ENCODE measurements around the gene ARRDC1.
"Not testable (repeated sequence)": the region's sequence is repeated elsewhere in the genome, so short reads cannot be mapped to it uniquely, and the experiment has no call there.

ARRDC1 gene, protein sequence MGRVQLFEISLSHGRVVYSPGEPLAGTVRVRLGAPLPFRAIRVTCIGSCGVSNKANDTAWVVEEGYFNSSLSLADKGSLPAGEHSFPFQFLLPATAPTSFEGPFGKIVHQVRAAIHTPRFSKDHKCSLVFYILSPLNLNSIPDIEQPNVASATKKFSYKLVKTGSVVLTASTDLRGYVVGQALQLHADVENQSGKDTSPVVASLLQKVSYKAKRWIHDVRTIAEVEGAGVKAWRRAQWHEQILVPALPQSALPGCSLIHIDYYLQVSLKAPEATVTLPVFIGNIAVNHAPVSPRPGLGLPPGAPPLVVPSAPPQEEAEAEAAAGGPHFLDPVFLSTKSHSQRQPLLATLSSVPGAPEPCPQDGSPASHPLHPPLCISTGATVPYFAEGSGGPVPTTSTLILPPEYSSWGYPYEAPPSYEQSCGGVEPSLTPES
- 32.8 to 40.5 reads per million in 2 donors for total RNA-seq

DNA sequence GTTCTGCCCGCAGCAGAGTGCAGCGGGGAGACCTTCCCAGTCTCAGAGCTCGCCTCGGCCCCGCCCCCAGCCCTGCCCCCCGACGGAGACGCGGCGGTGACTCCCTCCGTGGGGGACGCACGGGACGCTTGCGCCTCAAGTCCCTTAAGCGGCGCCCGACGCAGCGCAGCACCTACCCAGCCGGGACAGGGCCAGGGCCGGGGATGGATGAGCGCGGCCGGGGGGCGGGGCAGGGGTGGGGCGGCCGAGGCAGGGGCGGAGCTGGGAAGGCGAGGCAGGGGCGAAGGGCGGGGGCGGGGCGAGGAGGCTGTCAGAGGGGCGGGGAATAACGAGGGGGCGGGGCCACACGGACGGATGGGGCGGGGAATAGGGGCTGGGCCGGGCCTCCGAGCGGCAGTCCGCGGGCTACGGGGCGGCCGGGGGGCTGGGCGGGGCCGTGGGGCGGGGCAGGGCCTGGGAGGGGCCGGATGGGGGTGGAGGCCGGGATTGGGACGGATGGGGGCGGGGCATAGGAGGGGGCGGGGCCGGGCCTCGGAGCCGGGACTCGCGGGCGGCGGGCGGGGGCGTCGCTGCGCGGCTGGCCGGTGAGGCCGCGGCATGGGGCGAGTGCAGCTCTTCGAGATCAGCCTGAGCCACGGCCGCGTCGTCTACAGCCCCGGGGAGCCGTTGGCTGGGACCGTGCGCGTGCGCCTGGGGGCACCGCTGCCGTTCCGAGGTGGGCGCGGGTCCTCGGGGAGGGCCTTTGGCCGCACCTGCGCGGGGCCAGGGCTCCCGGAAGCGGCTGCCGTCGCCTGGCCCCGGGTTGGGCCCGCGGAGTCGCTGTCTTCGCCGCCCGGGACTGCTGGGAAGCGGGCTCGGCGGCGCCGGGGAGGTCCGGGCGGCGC is at the start of gene ARRDC1:
ARRDC1 (plus strand) TSS at position 566 of the 884 bp plus-strand sequence; CDS start at position 598, 32 bp downstream.
- peak; percentile 96 for DNase-seq

DNA sequence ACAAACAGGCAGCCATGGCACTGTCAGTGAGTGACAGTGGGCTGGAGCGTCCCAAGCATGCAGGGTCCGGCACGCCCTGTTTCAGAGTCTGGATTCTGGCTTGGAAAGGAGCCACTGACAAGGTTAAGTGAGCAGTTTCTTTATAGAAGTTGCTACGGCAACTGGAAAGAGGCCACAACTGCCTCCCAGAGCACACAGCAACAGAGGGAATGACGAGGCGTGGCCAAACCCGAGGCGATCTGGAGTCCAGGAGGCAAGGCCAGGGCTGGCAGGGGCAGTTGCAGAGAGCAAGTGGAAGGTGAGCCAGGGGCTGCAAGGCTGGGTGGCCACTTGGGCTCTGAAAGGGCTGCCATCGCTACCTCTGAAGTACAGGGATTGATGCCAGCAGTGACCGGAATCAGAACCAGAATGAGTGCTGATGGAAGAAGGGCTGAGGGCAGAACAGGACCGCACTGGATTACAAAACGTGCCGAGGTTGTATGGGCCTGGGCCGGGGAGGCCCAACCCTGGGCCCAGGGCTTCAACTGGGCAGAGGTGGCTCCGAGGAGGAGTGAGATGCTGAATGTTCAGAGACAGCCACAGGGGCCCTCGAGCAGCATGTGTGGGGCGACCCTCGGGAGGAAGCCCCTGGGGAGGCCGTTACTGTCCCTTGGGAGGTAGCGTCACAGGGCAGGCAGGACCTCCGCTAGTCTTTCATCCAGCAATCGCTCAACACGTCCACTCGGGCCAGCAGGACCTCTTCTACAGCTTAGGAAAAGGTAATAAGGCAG is 49.2 kb upstream of the ARRDC1 start:
- no peak for DNase-seq

DNA sequence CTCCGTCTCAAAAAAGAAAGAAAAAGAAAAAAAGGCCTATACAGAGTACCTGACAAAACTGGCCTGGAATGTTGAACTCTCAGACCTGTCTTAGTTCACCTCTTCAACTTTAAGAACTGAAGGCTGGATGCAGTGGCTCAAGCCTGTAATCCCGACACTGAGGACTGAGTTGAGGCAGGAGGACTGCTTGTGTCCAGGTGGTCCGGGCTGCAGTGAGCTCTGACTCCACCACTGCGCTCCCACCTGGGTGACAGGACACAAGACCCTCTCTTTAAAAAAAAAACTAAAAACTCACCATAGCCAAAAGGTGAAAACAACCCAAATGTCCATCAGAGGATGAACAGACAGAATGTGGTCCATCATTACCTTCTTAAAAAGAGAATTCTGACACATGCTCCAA is 47.4 kb upstream of the ARRDC1 start:
- no peak for DNase-seq

DNA sequence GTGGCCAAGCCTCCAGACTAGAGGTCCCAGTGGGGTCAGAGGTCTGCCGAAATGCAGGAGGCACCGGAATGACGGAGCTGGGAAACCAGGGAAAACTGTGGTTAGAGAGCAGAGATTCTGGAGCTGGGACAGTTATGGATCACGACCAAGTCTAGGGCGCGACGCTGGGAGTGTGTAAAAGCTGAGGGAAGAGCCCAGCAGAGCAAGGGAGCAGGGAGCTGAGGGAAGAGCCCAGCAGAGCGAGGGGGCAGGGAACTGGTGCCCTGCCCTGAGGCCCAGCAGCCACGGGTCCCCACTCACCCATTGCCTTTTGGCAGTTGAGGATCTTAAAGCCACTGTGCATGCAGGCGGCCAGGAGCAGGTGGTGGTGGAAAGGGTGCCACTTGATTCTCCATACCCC is 41.4 kb upstream of the ARRDC1 start:
- DNase-seq: no peak

DNA sequence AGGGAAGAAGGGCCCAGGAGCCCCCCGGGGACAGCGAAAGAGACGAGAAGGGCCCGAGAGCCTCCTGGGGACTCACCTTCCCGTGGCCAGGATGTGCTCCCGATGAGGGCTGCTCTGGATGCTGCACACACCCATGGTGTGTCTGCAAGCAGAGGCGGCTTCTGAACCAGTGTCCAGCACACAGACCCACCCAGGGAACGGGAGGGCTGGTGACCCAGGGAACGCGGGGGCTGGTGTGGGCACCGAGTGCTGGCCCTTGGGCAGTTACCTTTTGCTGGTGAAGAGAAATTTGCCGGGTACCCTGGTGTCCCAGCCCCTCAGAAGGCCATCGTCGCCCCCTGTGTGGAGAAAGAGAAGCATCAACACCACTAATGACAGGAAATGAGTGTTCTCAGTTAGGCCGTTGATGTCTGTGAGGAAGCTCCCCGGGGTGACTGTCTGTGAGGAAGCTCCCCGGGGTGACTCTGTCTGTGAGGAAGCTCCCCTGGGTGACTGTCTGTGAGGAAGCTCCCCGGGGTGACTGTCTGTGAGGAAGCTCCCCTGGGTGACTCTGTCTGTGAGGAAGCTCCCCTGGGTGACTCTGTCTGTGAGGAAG is 40.6 kb upstream of the ARRDC1 start:
- DNase-seq: no peak

DNA sequence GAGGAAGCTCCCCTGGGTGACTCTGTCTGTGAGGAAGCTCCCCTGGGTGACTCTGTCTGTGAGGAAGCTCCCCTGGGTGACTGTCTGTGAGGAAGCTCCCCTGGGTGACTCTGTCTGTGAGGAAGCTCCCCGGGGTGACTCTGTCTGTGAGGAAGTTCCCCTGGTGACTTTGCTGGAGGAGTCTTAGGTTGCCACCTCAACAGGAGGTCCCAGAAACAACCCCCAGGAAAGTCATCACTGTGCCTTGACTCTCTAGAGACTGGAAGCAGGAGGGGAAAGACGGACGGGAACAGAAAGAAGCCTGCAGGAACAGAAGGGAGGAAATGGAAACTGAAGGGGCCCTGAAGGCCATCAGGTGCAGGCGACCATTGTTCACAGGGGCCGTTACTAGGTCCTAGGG is 37.0 kb upstream of the ARRDC1 start:
- not testable (repeated sequence) for DNase-seq

DNA sequence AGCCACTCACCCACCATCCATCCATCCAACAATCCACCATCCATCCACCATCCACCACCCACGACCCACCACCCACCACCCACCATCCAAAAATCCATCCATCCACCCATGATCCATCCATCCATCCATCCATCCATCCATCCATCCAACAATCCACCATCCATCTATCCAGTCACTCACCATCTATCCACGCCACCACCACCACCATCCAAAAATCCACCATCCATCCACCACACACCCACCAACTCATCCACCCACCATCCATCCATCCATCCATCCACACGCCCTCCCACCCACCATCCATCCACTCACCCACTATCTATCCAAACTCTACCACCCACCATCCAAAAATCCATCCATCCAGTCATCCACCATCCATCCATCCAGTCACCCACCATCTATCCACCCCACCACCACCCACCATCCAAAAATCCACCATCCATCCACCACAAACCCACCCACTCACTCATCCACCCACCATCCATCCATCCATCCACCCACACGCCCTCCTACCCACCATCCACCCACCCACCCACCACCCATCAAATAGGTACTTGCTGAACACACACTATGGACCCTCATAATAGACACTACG is 35.8 kb upstream of the ARRDC1 start:
- DNase-seq: no peak

DNA sequence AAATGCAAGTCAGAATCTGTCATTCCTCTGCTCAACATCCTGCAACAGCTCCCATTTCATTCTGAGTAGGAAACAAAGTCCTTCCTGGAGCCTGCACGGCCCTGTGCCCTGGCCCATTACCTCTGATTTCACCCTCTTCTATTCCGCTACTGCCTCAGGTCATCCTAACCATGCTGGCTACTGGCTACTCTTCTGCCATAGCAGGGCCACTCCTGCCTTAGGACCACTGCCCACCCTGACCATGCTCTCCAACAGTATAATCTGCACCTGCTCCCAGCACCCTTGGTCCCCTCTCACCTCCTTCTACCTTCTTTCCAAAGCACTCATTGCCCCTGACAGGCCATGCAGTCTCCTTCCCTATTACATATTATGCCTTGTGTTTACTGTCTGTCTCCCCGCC is 34.9 kb upstream of the ARRDC1 start:
- no peak for DNase-seq

DNA sequence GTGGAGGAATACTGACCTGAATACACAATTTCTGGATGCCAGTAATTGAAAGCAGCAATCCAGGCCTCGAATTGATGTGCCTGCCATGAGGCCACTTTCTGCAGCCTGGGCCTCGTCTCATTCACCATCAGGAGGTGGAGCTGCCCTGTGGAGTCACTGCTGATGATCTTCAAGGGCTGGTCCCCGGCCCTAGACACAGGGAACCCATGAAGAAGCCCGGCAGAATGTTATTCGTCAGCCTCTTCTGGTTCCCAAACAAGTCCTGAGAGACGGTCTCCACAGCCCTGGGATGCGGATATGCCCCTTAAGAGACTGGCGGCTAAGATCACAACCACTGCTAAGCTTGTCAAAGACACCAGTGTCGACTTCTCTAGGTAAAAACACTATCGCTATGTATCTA is 31.3 kb upstream of the ARRDC1 start:
- DNase-seq: no peak

DNA sequence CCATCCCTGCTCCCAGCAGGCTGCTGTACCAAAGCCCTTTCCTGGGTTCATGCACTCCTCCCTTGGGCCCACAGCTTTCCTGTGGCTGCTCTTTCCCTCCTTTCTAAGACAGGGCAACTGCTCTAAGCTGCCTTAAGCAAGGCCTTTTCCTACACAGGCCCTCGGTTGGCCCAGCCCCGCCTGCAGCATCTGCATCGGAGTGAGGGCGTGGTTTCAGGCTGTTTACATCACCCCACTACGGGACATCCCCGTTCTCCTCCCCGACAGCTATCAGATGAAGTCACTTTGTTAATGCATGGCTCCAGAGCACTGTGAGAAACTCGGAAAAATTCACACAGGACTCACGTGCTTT is 30.1 kb upstream of the ARRDC1 start:
- no peak for DNase-seq

DNA sequence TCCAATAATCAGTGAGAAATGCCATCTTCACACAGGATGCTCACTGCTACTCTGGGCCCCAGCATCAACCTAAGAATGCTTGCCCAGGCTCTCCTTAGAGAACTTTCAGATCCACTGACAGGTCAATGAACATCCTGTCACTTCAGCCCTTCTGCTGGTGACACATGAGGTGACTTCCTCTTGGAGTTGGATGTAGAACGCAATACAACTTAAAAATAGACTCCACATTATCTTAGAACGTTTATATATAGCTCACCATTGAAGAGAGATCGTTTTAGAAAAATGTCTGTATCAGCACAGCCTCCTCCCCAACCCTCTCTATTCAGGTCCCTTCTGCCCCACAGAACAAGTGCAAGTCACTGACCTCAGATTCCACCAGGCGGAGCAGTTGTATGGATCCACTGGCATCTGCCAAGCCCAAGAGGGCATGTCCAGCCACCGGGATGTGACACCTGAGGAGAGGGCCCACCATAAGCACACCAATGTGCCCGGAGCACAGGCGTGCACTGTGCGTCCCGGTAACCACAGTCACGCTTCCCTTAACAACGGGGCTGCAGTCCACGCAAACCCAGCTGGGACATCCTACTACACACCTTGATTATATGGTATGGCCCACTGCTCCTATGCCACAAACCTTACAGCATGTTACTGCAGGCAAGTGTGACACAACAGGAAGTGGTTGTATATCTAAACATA is 29.6 kb upstream of the ARRDC1 start:
- DNase-seq: no peak

DNA sequence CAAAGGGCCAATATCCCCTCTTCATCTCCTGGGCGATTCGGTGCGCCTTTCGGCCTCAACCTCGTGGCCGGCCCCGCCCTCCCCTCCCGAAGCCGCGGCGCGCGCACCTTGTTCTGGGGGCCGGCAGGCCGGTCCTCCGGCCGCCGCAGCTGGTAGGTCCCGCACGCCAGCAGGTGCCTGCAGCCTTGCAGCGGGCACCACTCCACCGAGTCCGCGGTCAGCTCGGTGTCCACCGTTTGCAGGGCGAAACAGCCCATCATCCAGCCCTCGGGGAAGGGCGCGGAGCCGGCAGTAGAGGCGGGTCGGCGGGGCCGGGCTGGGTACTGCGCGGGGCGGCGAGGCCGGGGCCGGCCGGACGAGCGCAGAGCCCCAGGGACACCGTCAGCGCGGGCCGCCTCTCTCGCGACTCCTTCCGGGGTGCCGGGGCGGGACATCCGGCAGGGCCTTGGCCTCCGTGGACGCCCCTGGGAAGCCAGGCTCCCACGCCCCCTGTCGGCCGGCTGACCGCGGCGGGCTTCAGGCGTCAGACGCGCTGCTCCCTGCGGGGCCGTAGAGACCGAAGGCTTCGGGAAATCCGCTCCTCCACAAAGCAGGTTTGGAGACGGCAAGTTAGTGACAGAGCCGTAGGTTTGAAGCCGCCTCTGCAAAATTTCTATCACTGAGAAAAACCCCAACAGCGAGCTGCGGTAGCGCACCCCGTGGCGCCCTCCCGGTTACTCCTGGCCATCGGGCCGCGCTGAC is 26.8 kb upstream of the ARRDC1 start, which contains the start of gene DPH7:
DPH7 (minus strand) TSS at position 408 of the 741 bp plus-strand sequence; CDS start at position 260, 148 bp downstream.
- peak; percentile 99 for DNase-seq

DNA sequence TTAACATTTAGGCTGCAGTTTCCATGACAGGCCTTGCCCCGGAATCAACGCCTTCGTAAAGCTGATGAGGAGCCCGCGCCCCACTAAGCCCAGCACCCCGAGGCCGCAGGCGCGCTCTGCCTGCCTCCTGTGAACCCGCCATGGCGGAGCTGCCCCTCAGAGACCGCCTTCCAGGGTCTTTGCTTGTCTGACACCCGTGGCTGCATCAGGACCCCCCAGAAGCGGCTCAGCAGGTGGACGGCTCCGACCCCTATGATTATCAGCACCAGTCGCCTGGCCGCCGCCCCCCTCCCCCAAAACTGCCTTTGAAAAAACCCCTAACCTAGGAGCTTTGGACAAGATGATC is 26.3 kb upstream of the ARRDC1 start:
- DNase-seq: peak; percentile 10

DNA sequence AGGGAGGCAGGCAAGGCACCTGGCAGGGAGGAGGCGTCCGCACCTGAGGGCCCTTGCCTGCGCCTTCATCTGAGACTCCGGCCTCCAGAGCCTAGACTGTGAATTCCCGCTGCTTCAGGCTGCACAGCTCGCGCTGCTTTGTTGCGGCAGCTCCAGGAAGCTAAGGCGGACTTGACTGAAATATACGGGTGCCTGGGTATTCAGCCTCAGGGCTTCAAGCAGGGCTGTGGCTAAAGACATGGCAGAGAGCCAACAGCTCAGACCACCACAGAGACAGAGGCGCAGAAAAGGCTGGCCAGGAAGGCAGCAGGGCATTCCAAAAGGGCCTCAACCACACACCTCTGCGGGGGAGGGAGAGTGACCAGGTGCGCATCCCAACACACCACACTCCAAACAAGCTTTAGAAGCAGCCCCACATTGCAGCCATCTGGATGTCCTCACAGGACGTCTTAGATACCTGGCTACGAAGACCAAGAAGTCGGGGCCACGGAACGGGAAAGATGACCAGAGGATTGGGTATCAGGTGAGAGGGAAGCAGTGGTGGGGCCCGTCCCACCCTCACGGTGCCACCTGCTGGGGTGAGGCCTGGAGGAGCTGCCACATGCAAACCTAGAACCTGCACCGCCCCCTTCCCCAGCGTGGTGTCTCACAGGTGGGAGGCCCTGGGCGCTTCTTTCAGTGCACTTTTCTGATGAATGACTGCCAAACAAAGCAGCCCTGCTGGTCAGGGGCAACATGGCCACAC is 25.1 kb upstream of the ARRDC1 start:
- no peak for DNase-seq

DNA sequence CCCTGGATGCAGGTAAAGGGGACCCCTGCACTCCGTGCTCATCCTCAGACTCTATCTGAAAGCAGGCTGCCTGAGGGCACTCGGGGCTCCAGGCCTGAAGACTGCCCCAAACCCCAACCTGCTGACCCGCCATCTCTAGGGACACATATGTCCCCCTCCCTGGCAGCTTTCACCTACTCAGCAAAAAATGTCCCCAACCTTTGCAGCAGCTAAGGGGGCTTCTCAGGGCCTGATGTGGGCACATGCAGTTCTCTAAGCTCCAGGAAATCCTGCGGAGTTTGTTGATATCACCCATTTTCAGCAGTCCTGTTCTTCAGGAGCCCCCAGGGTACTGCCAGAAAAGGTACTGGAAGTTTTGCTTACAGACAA is 24.5 kb upstream of the ARRDC1 start:
- DNase-seq: no peak

DNA sequence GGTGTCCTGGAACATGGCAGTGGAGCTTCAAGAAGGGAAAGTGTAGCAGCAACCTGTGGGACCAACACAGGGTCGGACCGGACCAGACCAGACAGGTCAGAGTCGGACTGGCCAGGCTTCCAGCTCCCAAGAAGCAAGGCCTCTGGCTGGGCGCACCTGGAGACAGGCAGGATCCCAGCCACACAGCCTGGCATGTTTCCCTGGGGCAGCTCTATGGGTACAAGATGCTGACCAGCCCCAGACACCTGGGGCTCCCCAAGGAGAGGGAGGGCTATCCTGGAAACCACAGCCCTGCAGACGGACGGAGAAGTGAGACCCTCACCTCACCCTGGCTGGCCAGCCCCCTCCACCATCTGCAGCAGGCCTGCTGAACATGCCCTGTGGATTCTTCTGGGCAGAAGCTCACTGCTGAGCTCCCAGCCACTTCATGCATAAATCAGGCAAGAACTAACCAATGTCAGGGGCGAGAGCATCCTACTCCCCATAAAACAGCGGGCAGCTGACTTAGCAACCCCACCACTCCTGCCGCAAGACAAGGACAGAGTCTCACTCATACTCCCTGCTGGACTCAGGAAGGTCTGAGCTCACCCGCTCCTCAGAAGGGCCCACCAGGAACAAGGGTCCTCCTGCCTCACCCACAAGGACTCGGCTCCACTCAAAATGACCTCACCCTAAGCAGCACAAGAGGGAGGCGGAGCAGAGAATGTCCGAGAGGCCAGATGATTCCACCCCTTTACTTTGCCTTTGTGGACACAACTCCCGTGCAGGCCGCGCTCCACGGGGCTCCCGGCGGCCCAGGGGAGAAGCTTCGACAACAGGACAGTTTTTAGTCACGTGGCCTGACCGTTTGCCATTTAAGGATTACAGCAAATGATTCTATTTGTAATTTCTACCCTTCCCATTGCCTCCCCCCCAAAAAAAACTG is 23.9 kb upstream of the ARRDC1 start:
- DNase-seq: no peak

DNA sequence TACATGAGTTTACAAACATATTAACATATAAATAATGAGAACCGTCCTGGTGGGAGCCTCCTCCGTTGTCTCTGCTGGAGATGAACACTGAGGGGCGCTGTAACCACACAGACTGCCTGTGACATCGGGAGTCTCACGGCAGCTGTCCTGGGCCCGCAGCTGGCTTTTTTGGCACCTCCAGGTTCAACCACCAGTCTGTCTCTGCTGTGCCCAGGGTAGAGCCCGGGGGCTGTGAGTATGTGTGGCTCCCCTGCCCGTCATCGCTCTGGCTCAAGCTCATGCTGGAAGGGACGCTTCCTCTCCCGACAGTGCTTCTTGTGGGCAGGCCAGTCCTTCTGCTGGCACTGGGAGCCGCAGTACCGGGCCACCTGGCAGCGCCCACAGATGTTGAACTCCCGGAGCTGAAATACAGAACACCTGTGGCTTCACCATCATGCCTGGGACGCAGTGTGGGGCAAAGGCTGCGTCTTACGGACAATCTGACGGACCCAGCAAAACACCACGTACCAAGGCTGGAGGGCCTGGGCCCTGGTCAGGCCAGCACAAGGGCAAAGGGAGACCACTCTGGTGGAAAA is 23.1 kb upstream of the ARRDC1 start:
- DNase-seq: no peak

DNA sequence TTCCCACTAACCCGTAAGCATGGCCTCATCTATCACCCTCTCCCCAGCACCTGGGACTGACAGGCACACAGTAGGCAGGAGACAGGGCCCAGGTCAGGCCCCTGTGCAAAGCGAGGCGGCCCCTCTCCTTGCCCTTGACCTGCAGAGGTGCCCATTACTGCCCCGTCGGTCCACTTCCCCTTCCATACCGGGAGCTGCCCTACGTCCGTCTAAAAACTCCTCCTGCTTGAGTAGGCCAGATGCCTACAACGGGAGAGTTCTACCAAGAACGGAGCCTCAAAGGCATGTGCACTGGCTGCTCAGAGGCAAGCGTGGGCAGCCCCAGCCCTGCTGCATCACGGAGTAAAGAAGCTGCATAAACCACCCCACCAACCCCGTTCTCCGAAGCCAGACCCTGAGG is 22.1 kb upstream of the ARRDC1 start:
- no peak for DNase-seq

DNA sequence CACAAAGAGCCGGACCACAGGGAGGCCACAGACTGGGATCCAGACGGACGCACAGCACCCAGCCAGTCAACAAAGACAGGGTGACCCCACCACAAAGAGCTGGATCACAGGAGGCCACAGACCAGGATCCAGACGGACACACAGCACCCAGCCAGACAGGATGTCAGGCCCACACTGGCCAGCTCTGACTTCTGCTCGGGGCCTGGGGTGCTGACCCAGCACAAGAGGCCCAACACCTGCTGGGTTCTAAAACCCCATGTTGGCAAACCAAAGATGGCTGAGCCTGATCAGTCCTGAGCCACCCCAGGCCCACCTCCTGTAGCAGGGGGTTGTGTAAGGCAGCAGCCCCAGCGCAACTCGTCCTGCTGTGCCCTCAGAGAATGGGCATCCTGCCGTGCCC is 21.5 kb upstream of the ARRDC1 start:
- DNase-seq: no peak
